ENCODE measurements around the gene MLC1.

- TF ChIP-seq CTCF (IDR thresholded peaks at IDR 0.05): no peak
- no peak for TF ChIP-seq POLR2A (IDR thresholded peaks at IDR 0.05)
Observed at GRCh38 chr22:50105208-50106100, 20.2 kb upstream of the MLC1 start.

Data from stomach (tissue), 4 donors.